HEK293 (cell line): Measurements from ENCODE around the gene CLK2.

ENCODE experiments used
- ATF2 ChIP-seq: fragments of 450-650 bp; formaldehyde crosslinking; IDR thresholded peaks from 2 replicates; pipeline ENCODE4 v1.5.1; 2016; ENCODE audit warnings: missing biosample characterization, missing genetic modification characterization, low read depth
- BCL11A ChIP-seq: fragments of 450-650 bp; formaldehyde crosslinking; IDR thresholded peaks from 2 replicates; pipeline ENCODE4 v1.5.1; 2016; ENCODE audit warnings: low read depth, missing biosample characterization, missing genetic modification characterization
- BCL6B ChIP-seq: fragments of 450-650 bp; formaldehyde crosslinking; IDR thresholded peaks from 2 replicates; pipeline ENCODE4 v1.5.1; 2017; ENCODE audit warnings: missing biosample characterization, missing genetic modification characterization
- CTCF ChIP-seq: fragments of 450-650 bp; formaldehyde crosslinking; IDR thresholded peaks from 2 replicates; pipeline ENCODE4 v1.5.1; 2016; ENCODE audit warnings: missing biosample characterization, missing genetic modification characterization
- GLIS2 ChIP-seq: fragments of 450-650 bp; formaldehyde crosslinking; IDR thresholded peaks from 2 replicates; pipeline ENCODE4 v1.5.1; 2016; ENCODE audit warnings: missing biosample characterization, missing genetic modification characterization
- KLF9 ChIP-seq: fragments of 450-650 bp; formaldehyde crosslinking; IDR thresholded peaks from 2 replicates; pipeline ENCODE4 v1.5.1; 2016; ENCODE audit warnings: missing biosample characterization, missing genetic modification characterization, low read depth
- OSR2 ChIP-seq: fragments of 450-650 bp; formaldehyde crosslinking; IDR thresholded peaks from 2 replicates; pipeline ENCODE4 v1.5.1; 2016; ENCODE audit warnings: missing biosample characterization, missing genetic modification characterization
- SALL2 ChIP-seq: fragments of 450-650 bp; formaldehyde crosslinking; IDR thresholded peaks from 2 replicates; pipeline ENCODE4 v1.5.0; 2017; ENCODE audit warnings: missing biosample characterization, mild to moderate bottlenecking, missing genetic modification characterization, borderline replicate concordance
- SCRT2 ChIP-seq: fragments of 450-650 bp; formaldehyde crosslinking; IDR thresholded peaks from 2 replicates; pipeline ENCODE4 v1.5.1; 2016; ENCODE audit warnings: missing biosample characterization, missing genetic modification characterization
- YY1 ChIP-seq: fragments of 450-650 bp; formaldehyde crosslinking; IDR thresholded peaks from 2 replicates; pipeline ENCODE4 v1.5.1; 2018; ENCODE audit warnings: missing biosample characterization, missing genetic modification characterization
- ZBTB10 ChIP-seq: fragments of 450-650 bp; formaldehyde crosslinking; IDR thresholded peaks from 2 replicates; pipeline ENCODE4 v1.5.1; 2016; ENCODE audit warnings: missing biosample characterization, missing genetic modification characterization
- ZBTB26 ChIP-seq: fragments of 450-650 bp; formaldehyde crosslinking; optimal IDR thresholded peaks from 2 replicates; pipeline ENCODE3; 2016; ENCODE audit warnings: missing biosample characterization, mild to moderate bottlenecking, missing genetic modification characterization
- ZBTB44 ChIP-seq: fragments of 450-650 bp; IDR thresholded peaks from 2 replicates; pipeline ENCODE4 v1.5.1; 2018; ENCODE audit warnings: missing biosample characterization, mild to moderate bottlenecking, missing genetic modification characterization
- ZNF169 ChIP-seq: fragments of 450-650 bp; formaldehyde crosslinking; IDR thresholded peaks from 2 replicates; pipeline ENCODE4 v1.5.1; 2016; ENCODE audit warnings: missing biosample characterization, missing genetic modification characterization
- ZNF221 ChIP-seq: fragments of 450-650 bp; formaldehyde crosslinking; IDR thresholded peaks from 2 replicates; pipeline ENCODE4 v1.5.1; 2017; ENCODE audit warnings: missing biosample characterization, missing genetic modification characterization, borderline replicate concordance
- ZNF37A ChIP-seq: fragments of 450-650 bp; IDR thresholded peaks from 2 replicates; pipeline ENCODE4 v1.5.1; 2018; ENCODE audit warnings: missing biosample characterization, missing genetic modification characterization
- ZNF514 ChIP-seq: fragments of 450-650 bp; formaldehyde crosslinking; IDR thresholded peaks from 2 replicates; pipeline ENCODE4 v1.5.1; 2016; ENCODE audit warnings: missing biosample characterization, missing genetic modification characterization
- ZNF518A ChIP-seq: fragments of 450-650 bp; formaldehyde crosslinking; conservative IDR thresholded peaks from 2 replicates; pipeline ENCODE4 v1.5.1; 2016; ENCODE audit warnings: low read depth, missing biosample characterization, missing genetic modification characterization
- ZNF610 ChIP-seq: fragments of 450-650 bp; formaldehyde crosslinking; IDR thresholded peaks from 2 replicates; pipeline ENCODE4 v1.5.1; 2016; ENCODE audit warnings: missing biosample characterization, missing genetic modification characterization, borderline replicate concordance
- ZNF654 ChIP-seq: fragments of 450-650 bp; formaldehyde crosslinking; IDR thresholded peaks from 2 replicates; pipeline ENCODE4 v1.5.1; 2016; ENCODE audit warnings: low read depth, missing biosample characterization, missing genetic modification characterization
- ZNF670 ChIP-seq: fragments of 450-650 bp; formaldehyde crosslinking; IDR thresholded peaks from 2 replicates; pipeline ENCODE4 v1.5.1; 2016; ENCODE audit warnings: missing biosample characterization, missing genetic modification characterization, low read depth
- ZSCAN30 ChIP-seq: fragments of 450-650 bp; IDR thresholded peaks from 2 replicates; pipeline ENCODE4 v1.5.1; 2018; ENCODE audit warnings: missing biosample characterization, mild to moderate bottlenecking, missing genetic modification characterization, moderate library complexity

Gene CLK2

GRCh38 chr1:155308493-155309422 lies 35.5 kb upstream of the CLK2 start, which contains the start of gene FDPS (continued):
- no peak for TF ChIP-seq KLF9 (tag by site-specific recombination)
- no peak for TF ChIP-seq ZNF37A (tag by site-specific recombination)
- no peak for TF ChIP-seq ZNF514 (tag by site-specific recombination)
- no peak for TF ChIP-seq ZNF169 (tag by site-specific recombination)
- peak; percentile 72 for TF ChIP-seq SCRT2 (tag by site-specific recombination)
- TF ChIP-seq ATF2 (tag by site-specific recombination) = no peak
- TF ChIP-seq BCL11A (tag by site-specific recombination) = no peak; the same call in 1 of the 2 replicates
- no peak for TF ChIP-seq BCL6B (tag by site-specific recombination)
- TF ChIP-seq ZNF670 (tag by site-specific recombination) = no peak
- 0 out of 2 replicates have a peak, but pooled peaks have one; percentile 57 for TF ChIP-seq ZBTB10
- TF ChIP-seq ZBTB44 = no peak
- peak; percentile 17; the same call in 1 of the 2 replicates for TF ChIP-seq GLIS2 (tag by site-specific recombination)
- TF ChIP-seq ZNF221 (tag by site-specific recombination) = no peak
- peak; percentile 92 for TF ChIP-seq ZBTB26
- no peak for TF ChIP-seq ZNF654 (tag by site-specific recombination)
- no peak for TF ChIP-seq SALL2 (tag by site-specific recombination)
- TF ChIP-seq ZNF518A (tag by site-specific recombination) = peak; percentile 40; the same call in 1 of the 2 replicates
- TF ChIP-seq ZNF610 (tag by site-specific recombination) = no peak
- no peak for TF ChIP-seq CTCF
- peak; percentile 60 for TF ChIP-seq ZSCAN30 (tag by site-specific recombination)
- TF ChIP-seq YY1 = 0 out of 2 replicates have a peak, but pooled peaks have one; percentile 39
- TF ChIP-seq OSR2 = no peak
